Measurements from ENCODE around the gene FAM89B.
"Not testable (repeated sequence)": the region's sequence is repeated elsewhere in the genome, so short reads cannot be mapped to it uniquely, and the experiment has no call there.

FAM89B gene

DNA sequence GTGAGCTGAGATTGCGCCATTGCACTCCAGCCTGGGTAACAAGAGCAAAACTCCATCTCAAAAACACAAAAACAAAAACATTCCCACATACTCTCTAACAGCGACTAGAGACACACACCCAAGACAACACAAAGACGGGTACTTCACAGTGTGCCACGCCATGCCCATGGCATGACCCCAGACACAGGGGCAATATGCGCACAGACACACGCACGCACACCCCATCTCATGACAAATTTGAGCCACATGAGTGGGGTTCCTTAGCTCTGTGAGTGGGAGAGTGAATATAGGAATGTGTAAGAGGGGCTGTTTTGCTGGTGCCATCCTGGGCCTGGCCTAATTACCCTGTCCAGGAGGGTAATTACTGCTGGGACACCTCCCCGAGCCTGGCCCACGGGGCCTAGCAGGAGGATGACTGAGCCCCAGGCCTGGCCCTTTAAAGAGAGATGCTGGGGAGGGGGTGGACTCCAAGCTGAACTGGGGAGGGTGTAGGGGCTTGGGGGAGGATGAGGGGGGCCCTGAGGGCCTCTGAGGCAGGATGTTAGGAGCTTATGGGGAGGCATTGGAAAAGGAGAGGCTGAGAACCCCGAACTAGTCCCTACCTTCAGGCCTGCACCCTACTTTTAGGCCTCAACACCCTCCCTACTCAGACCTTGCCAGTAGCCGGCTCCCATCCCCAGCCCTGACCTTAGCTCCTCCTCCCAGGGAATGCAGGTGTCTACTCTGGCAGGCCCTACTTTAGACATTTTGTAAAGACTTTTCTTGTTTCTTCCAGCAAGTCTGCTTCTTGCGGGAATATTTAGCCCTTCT, 15.7 kb upstream of the FAM89B start:
- DNase-seq (ENCODE audit: low spot score) = no peak

DNA sequence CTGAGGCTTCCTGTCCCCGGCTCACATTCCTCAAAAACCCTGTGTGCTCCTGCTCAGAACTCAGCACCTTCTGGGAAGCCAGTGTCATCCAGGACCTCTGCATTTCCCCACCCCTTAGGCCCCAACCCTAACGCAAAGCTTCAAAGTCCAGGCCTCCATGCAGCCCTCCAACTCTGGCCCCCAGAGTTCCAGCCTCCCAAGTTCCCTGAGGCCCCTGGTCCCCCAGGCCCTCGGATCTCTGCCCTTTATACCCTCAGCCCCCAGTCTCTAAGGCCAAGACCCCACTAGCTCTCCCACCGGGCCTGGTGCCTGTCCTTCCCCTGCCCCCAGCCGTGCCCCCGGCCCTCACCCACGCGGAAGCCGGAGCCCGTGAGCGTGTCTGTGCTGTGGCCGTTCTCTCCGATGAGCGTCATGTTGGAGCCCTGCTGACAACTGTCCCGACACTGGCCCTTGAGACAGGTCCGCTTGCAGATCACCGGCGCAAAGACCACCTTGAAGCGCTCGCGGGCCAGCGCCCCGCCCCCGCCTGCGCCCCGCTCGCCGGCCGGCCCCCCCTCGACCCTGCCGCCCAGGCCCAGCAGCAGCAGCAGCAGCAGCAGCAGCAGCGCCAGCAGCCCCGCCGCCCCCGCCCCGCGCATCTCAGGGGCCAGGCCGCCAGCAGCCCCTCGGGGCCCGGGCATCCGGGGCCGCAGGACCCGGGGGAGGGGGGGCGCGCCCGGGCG, 14.9 kb upstream of the FAM89B start:
- DNase-seq (ENCODE audit: low spot score) = no peak

DNA sequence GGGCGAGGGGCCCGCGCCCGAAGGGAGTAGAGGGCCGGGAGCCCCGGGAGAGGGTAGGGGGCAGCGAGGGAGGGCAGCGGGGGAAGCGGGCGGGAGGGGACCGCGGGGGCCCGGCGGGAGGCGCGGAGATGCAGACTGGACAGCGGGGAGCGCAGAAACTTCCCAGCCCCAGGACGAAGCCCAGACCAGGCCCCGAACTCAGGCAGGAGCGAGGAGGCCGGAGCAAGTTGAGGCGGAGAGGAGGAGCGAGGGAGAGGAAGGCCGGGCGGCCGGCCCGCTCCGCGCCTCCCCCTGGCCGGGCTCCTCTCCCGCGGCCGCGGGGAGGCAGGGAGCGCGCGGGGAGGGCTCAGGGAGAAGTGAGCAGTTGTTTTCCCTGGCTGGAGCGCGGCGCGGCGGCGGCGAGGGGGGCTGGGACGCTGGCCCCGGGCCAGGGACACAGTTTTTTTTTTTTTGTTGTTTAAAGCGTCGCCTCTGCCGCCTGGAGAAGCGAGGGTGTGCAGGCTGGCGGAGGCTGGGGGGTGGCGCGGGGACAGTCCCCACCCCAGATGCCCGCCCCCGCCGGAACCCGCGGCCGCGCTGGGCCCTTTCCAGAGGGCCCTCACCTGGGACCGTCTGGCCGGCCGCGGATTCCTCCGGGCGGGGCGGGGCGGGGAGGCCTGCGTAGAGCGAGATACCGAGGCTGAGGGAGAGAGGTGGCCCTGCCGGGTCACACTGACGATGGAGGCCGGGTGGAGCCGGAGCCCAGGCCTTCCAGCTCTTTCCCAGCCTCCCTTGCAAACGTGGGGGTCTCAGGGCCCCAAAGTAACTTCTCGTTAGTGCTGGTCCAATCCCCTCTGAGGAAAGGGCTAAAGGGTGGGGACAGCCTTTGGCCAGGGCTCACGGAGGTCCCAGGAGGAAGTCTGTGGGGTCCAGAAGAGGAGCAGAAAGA, 14.1 kb upstream of the FAM89B start, which contains the start of gene LTBP3:
TSS of gene LTBP3 (minus strand) at position 358 of the 928 bp plus-strand sequence. CDS start 400 bp downstream, outside the sequence.
- DNase-seq (ENCODE audit: low spot score) = peak; percentile 93

DNA sequence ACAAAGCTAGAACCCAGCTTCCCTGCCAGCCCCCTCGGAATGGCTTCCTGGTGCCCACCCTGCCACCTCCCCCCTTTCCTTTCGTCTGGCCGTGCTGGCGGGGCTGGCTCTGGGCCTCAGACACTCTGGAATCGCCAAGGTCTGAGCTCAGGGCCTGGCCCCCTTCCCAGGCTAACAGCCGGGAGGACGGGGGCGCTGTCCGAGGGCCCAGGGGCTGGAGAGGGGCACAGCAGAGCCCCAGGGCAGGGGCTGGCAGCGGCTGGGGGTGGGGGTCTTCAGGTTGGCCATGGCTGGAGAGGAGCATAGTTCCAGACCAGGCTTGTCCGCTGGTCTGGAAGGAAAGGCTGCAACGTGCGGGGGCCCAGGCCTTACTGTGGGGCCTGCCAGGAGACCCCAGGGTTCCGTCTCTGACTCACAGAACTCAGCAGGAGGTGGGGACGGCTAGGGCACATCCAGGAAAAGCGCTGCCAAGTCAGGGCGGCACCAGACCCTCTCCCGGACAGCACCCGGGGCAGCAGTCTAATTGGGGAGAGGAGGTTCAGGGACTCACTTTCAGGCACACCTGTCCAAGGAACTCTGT, 13.3 kb upstream of the FAM89B start:
- peak; percentile 81 for DNase-seq (ENCODE audit: low spot score)

DNA sequence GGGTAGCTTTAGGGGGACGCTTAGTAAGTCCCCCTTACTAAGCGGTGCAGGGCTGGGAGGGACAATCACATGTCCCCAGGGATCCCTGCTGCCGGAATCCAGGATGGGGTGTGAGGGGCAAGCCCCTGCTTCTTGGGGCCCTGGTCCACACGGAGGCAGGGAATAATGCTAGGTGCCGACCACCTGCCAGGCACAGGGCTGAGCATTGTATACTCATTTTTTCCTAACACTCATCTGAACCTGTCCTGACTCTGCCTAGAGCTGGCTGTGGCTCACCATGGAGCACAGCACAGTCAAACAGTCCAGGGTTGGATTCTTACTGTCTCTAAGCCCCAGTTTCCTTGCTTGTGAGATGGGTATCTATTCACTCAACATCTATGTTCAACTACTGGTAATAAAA, 12.8 kb upstream of the FAM89B start:
- no peak for DNase-seq (ENCODE audit: low spot score)

GRCh38 chr11:65559951-65560537, 12.3 kb upstream of the FAM89B start:
- peak; percentile 64 for DNase-seq (ENCODE audit: low spot score)

DNA sequence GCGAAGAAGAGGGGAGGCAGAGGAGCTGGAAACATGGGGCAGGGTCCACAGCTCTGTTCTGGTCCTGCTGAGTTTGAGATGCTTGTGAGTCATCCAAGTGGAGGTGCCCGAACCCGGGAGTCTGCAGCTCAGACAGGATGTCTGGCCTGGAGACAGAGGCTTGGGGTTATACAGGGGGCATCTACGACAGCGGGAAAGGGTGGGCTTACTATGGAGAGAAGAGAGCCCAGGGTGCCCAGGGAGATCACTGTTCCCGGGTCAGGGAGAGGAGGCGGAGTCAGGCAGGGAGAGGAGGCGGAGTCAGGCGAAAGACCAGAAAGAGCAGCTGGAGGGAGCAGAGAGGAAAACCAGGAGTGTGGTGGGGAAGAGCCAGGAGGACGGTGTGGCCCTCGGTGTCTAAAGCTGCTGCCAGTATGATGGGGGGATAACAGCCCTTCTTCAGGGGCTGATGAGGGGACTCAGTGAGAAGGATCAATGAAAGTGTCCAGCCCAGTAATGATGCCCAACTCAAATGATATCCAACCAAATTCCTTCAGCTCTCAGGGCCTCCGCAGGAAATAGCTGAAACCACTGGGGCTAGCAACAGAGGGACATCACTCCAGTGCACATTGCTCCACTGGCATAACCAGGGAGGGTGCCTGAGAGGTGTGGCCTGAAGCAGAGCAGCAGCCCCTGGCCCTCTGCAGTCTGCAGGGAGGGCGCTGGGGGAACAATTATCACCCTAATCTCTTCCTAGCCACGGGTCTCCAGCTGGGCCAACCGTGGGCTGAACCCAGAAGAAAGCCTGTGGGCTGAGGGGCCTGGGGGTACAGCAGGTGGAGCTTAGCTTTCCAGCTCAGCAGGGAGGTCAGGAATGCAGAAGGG, 11.6 kb upstream of the FAM89B start:
- peak; percentile 74 for DNase-seq (ENCODE audit: low spot score)

GRCh38 chr11:65562020-65562419, 10.3 kb upstream of the FAM89B start:
- DNase-seq (ENCODE audit: low spot score) = no peak

- DNase-seq (ENCODE audit: low spot score) = no peak
Measured at GRCh38 chr11:65562788-65563187, 9.6 kb upstream of the FAM89B start.

DNA sequence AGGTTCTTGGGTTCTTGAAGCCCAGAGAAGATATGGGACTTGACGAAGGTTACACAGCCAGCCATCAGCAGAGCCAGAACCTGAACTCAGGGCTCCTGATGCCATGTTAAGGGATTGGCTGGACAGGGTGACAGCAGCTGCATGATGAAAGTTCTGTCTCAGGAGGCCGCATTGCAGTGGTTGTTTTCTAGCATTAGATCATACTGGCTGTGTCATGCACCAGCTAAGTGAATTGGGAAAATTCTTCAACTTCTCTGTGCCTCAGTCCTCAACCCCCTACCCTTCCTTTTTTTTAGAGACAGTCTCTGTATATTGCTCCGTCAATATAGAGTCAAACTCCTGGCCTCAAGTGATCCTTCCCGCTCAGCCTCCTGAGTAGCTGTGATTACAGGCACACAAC, 8.7 kb upstream of the FAM89B start:
- no peak for DNase-seq (ENCODE audit: low spot score)

GRCh38 chr11:65564879-65565559, 7.3 kb upstream of the FAM89B start:
- not testable (repeated sequence) for DNase-seq (ENCODE audit: low spot score)

GRCh38 chr11:65565624-65566453, 6.5 kb upstream of the FAM89B start:
- no peak for DNase-seq (ENCODE audit: low spot score)

GRCh38 chr11:65569164-65569972, 3.0 kb upstream of the FAM89B start:
- DNase-seq (ENCODE audit: low spot score) = no peak

GRCh38 chr11:65569973-65570918, 2.1 kb upstream of the FAM89B start, which contains the start of gene ZNRD2:
TSS of gene ZNRD2 (plus strand) at chr11:65570477. CDS start at chr11:65570492, 15 bp downstream.
- DNase-seq (ENCODE audit: low spot score) = peak; percentile 98

GRCh38 chr11:65571420-65571819, 918 bp upstream of the FAM89B start:
- no peak for DNase-seq (ENCODE audit: low spot score)

DNA sequence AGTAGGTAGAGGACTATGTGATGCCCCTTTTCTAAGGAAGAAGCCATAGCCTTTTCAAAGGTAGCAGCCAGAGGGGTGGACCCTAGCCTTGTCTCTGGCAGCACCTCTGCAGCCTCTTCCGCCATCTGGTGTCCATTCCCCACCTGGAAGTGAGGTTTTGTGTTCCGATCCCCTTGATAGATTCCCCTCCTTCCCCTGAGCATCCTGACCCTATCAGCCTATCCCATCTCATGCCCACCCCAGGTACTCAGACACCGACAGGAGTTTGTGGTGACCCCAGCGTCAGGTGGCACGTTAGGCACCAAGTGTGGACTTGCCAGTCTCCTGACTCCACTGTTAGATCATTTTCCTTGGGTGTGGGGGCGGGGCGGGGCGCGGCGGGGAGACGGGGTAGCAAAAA, 398 bp upstream of the FAM89B start:
- DNase-seq (ENCODE audit: low spot score) = no peak
